Ecto neural progenitor cell (in vitro differentiated cells): ENCODE results near the gene CATSPERD.
"Not testable (repeated sequence)": the region's sequence is repeated elsewhere in the genome, so short reads cannot be mapped to it uniquely, and the experiment has no call there.

ENCODE experiments used
- DNase-seq: peaks from one replicate; pipeline ENCODE4 v3.0.0-alpha.2; 2018; ENCODE audit warnings: low spot score

Gene CATSPERD

DNA sequence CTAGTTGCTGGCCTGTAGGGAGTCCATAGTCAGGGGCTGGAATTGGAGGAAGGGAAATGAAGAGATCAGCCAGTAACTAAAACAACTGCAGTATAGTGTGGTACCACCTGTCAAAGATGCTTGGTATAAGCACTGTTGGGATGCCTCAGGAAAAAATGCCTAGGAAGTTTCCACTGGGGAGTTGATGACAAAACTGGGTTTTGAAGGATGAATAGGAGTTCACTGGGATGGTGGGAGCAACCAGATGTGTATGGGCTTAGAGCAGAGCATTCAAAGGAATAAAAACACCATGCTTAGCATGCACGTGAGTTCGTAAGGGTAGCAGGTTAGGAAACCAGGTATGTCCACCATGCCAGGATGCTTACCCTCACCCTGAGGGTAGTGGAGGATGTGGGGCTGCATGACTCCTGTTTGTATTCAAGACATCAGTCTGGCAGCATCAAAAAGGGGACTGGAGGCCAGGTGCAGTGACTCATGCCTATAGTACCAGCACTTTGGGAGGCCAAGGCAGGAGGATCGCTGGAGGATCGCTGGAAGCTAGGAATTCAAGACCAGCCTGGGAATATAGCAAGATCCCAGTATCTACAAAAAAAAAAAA, 7.1 kb downstream of the CATSPERD start:
- no peak for DNase-seq

DNA sequence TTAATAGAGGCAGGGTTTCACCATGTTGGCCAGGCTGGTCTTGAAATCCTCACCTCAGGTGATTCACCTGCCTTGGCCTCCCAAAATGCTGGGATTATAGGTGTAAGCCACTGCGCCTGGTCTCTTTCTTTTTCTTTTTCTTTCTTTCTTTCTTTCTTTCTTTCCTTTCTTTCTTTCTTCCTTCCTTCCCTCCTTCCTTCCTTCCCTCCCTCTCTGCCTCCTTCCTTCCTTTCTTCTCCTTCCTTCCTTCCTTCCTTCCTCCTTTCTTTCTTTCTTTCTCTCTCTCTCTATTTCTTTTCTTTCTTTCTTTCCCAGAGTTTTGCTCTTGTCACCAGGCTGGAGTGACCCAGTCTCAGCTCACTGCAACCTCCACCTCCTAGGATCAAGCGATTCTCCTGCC, 12.7 kb downstream of the CATSPERD start:
- DNase-seq: not testable (repeated sequence)

DNA sequence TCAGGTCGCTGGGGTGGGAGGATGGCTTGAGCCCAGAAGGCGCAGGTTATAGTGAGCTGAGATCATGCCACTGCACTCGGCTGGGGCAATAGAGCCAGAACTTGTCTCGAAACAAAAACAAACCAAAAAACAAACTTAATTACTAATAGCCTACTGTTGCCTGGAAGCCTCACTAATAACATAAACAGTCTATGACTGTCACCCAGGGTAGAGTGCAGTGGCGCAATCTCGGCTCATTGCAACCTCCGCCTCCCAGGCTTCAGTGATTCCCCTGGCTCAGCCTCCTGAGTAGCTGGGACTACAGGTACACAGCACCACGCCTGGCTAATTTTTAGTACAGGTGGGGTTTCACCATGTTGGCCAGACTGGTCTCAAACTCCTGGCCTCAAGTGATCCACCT, 18.0 kb downstream of the CATSPERD start:
- DNase-seq: no peak

DNA sequence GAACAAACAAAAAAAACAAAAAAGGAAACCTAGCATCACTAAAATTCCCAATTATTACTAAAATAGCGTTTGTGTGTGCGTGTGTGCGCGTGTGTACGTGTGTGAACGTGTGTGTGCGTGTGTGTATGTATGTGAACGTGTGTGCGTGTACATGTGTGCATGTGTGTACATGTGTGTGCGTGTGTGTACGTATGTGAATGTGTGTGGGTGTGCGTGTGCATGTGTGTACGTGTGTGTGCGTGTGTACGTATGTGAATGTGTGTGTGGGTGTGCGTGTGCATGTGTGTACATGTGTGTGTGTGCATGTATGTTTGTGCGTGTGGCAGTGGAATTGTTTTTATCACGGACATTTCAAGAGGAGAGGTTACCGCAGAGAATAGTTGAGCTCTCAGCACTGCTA, 21.6 kb downstream of the CATSPERD start:
- DNase-seq: no peak

- no peak for DNase-seq
These were observed 23.2 kb downstream of the CATSPERD start for GRCh38 chr19:5743630-5744029.

DNA sequence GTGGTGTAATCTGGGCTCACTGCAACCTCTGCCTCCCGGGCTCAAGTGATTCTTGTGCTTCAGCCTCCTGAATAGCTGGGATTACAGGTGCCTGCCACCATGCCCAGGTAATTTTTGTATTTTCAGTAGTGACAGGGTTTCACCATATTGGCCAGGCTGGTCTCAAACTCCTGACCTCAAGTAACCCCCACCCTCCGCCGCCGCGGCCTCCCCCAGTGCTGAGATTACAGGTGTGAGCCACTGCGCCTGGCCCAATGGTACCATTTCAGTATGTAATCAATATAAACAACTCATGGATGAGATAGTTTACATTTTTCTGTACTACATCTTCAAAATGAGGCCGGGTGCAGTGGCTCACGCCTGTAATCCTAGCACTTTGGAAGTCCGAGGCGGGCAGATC, 24.6 kb downstream of the CATSPERD start:
- not testable (repeated sequence) for DNase-seq

GRCh38 chr19:5748920-5749319, 28.5 kb downstream of the CATSPERD start:
- DNase-seq: not testable (repeated sequence)

- no peak for DNase-seq
These were observed 29.1 kb downstream of the CATSPERD start for GRCh38 chr19:5749505-5749904.

GRCh38 chr19:5751709-5752108, 31.3 kb downstream of the CATSPERD start:
- no peak for DNase-seq

GRCh38 chr19:5753743-5754142, 33.3 kb downstream of the CATSPERD start:
- DNase-seq: no peak

DNA sequence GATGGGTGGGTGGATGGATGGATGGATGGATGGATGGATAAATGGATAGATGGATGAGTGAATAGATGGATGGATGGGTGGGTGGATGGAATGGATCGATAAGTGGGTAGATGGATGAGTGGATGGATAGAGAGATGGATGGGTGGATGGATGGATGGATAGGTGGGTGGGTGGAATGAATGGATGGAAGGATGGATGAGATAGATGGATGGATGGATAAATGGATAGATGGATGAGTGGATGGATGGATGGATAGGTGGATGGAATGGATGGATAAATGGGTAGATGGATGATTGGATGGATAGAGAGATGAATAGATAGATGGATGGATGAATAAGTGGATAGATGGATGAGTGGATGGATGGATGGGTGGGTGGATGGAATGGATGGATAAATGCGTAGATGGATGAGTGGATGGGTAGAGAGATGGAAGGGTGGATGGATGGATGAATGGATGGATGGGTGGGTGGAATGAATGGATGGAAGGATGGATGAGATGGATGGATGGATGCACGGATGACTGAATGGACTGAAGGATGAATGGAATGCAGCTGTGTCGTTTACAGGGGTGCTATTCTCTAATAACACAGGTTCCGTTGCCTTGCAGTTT, 42.3 kb downstream of the CATSPERD start:
- no peak for DNase-seq

- DNase-seq: no peak
These were observed 44.8 kb downstream of the CATSPERD start for GRCh38 chr19:5765220-5765619.

DNA sequence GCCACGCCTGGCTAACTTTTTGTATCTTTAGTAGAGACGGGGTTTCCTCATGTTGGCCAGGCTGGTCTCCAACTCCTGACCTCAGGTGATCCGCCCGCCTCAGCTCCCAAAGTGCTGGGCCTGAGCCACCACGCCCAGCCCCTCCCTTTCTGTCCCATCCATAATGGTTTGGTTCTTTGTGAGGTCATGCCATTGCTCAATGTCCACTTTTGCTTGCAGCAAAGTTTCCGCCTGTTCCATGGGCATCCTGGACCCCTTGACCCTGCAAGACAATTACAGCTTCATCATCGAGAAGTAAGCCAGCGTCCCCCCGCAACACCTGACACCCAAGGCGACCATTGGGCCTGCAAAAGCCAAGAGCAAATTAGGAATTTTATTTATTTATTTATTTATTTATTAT, 47.5 kb downstream of the CATSPERD start:
- DNase-seq: no peak

GRCh38 chr19:5772416-5772815, 52.0 kb downstream of the CATSPERD start:
- DNase-seq: no peak

DNA sequence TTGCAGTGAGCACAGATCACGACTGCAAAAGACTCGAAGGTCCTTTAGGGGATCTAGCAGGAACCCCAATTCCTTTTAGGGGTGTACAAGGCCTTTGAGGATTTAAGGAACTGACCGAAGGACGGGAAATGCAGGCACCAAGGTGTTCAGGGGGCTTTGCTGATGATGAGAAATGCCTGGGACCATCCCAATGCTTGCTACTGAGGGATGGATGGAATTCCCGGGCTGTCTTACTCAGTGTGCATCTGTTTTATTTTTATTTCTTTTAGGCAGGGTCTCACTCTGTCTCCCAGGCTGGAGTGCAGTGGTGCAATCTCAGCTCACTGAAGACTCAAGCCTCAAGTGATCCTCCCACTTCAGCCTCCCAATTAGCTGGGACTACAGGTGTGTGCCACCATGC, 52.8 kb downstream of the CATSPERD start:
- DNase-seq: no peak

DNA sequence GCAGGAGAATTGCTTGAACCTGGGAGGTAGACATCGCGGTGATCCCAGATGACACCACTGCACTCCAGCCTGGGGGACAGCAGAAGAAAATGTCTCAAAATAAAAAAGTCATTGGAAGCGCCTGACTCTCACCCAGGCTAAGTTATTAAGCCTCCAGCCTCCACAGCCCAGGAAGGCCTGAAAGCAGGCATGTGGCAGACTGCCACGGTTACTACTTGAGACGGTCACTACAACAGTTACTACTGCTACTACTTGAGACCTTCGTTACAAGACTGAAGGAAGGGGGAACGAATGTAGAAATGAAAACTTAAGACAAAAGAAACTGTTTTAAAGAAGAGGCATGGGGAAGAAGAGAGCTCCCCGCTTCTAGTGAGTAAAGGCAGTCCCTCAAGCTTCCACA, 54.5 kb downstream of the CATSPERD start:
- DNase-seq: no peak

GRCh38 chr19:5775668-5776309, 55.4 kb downstream of the CATSPERD start:
- no peak for DNase-seq

- no peak for DNase-seq
These were observed 58.0 kb downstream of the CATSPERD start for GRCh38 chr19:5778402-5778801.

GRCh38 chr19:5780916-5781315, 60.5 kb downstream of the CATSPERD start:
- DNase-seq: not testable (repeated sequence)

DNA sequence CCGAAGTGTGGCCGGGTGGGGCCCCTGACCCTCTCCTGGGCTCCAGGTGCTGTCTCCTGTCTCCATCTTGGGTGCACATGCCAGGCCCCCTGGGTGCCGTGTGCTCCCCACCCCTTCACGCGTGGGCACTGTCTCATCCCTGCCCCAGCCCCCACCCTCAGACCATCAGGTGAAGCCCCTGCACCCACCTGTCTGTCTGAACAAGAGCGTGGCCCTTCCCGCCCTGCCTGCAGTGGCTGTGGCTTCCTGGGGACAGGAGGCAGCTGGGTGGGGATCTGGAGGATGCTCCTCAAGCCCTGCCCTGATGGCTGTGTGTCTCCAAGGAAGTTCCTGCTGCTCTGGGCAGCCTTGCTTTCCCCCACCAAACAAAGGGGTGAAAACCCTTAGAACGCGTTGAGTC, 61.9 kb downstream of the CATSPERD start:
- DNase-seq: no peak

GRCh38 chr19:5782945-5783919, 62.8 kb downstream of the CATSPERD start:
- no peak for DNase-seq

DNA sequence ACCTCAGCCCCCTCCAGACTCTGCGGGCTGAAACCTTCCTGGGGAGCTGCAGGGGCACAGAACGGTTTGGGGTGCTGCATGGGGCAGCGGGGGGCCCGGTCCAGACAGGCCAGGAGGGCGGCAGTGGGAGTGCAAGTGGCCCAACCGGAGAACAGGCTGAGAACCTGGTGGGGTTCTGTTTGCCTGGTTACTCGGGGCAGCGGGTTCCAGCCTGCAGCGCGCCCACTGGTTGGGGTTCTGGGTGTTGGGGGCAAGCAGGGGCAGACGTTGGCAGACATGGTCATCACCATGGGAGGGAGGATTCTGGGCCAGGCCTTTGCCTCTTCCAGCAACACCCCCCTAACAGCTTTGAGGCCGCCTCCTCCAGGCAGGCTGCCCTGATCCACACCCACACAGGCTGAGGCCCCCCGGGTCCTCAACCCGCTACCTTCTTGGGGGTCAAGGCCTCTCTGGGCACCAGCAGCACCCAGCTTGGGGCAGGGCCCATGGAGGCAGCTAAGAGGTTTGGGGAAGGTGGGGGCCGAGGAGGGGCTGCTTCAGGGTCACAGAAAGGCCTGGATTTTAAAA, 64.2 kb downstream of the CATSPERD start, which contains the start of gene PRR22:
Gene PRR22, minus strand, starts transcription at position 166 of the 567 bp plus-strand sequence. Its CDS starts 86 bp downstream, at position 80.
- no peak for DNase-seq
